ENCODE results near the gene USH1C. TPM values are rescaled to one million over a fixed set of nuclear protein-coding genes. Genes with fewer than 3 reads are reported as not detected.

Gene USH1C
- total and polyA plus RNA-seq, 4 donors = 0.09 to 1.3 (median 0.75) TPM

DNA sequence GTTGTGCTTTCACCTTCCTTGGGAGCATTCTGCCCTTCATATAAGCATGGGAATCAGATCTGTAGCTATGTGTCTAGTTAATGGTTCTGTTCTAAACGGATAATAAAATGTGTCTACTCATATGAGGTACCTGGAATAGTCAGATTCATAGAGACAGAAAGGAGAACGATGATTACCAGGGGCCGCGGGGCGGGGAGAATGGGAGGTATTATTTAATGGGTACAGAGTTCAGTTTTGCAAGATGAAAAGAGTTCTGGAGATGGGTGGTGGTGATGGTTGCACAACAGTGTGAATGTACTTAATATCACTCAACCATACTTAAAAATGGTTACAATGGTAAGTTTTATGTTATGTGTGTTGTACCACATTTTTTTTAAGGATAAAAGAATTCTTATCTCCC, 57.6 kb downstream of the USH1C start:
- DNase-seq (ENCODE audit: low spot score) = no peak
- 76% methylated on average over 5 of the region's 5 CpGs for WGBS
- TF ChIP-seq RAD21 (IDR thresholded peaks at IDR 0.05) (no peak), HNF4A (conservative IDR thresholded peaks at IDR 0.05) (no peak), EGR1 (IDR thresholded peaks at IDR 0.05; ENCODE audit: low read depth in 2 of 2) (no peak), JUND (IDR thresholded peaks at IDR 0.05) (no peak), GABPA (IDR thresholded peaks at IDR 0.05 in 1 of 2, conservative IDR thresholded peaks at IDR 0.05 in 1 of 2) (no peak)
- TF ChIP-seq, protein P1, sequence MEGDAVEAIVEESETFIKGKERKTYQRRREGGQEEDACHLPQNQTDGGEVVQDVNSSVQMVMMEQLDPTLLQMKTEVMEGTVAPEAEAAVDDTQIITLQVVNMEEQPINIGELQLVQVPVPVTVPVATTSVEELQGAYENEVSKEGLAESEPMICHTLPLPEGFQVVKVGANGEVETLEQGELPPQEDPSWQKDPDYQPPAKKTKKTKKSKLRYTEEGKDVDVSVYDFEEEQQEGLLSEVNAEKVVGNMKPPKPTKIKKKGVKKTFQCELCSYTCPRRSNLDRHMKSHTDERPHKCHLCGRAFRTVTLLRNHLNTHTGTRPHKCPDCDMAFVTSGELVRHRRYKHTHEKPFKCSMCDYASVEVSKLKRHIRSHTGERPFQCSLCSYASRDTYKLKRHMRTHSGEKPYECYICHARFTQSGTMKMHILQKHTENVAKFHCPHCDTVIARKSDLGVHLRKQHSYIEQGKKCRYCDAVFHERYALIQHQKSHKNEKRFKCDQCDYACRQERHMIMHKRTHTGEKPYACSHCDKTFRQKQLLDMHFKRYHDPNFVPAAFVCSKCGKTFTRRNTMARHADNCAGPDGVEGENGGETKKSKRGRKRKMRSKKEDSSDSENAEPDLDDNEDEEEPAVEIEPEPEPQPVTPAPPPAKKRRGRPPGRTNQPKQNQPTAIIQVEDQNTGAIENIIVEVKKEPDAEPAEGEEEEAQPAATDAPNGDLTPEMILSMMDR (IDR thresholded peaks at IDR 0.05; ENCODE audit: low read depth, low read length, missing input control) = no peak
- TF ChIP-seq, protein P2, sequence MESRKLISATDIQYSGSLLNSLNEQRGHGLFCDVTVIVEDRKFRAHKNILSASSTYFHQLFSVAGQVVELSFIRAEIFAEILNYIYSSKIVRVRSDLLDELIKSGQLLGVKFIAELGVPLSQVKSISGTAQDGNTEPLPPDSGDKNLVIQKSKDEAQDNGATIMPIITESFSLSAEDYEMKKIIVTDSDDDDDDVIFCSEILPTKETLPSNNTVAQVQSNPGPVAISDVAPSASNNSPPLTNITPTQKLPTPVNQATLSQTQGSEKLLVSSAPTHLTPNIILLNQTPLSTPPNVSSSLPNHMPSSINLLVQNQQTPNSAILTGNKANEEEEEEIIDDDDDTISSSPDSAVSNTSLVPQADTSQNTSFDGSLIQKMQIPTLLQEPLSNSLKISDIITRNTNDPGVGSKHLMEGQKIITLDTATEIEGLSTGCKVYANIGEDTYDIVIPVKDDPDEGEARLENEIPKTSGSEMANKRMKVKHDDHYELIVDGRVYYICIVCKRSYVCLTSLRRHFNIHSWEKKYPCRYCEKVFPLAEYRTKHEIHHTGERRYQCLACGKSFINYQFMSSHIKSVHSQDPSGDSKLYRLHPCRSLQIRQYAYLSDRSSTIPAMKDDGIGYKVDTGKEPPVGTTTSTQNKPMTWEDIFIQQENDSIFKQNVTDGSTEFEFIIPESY (IDR thresholded peaks at IDR 0.05) = no peak
- TF ChIP-seq, protein P3, sequence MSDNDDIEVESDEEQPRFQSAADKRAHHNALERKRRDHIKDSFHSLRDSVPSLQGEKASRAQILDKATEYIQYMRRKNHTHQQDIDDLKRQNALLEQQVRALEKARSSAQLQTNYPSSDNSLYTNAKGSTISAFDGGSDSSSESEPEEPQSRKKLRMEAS (IDR thresholded peaks at IDR 0.05) = no peak

DNA sequence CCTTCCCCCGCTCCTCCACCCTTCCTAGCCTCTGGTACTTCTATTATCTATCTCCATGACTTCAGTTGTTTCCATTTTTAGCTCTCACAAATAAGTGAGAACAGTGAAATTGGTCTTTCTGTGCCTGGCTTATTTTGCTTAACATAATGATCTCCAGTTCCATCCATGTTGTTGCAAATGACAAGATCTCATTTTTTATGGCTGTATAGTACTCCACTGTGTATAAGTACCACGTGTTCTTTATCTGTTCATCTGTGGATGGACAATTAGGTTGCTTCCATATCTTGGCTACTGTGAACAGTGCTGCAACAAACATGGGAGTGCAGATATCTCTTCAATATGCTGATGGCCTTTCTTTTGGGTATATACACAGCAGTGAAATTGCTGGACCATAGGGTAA, 60.7 kb downstream of the USH1C start:
- 69% methylated on average over 2 of the region's 2 CpGs for WGBS
- Histone ChIP-seq H3K4me3 (ENCODE audit: low read depth in 1 of 3, low read length in 3 of 3) (no peak overlapping the region), H3K9me3 (ENCODE audit: control insufficient read depth in 4 of 4, low read length in 3 of 4) (peaks cover 0 to 2% (median 0%) of the 10 kb centered on the region in 4 donors), H3K27ac (ENCODE audit: low read depth in 1 of 2, low read length in 2 of 2) (no peak overlapping the region), H3K4me1 (ENCODE audit: control insufficient read depth in 4 of 4, insufficient read depth in 4 of 4, low read length in 3 of 4) (peaks cover 0 to 2% (median 0%) of the 10 kb centered on the region in 4 donors), H3K36me3 (ENCODE audit: control insufficient read depth in 4 of 4, insufficient read depth in 3 of 4, low read depth in 1 of 4, low read length in 3 of 4) (no peaks in the 10 kb centered on the region), H3K27me3 (ENCODE audit: control insufficient read depth in 4 of 4, insufficient read depth in 4 of 4, low read length in 3 of 4) (peaks cover 0 to 2% (median under 1%) of the 10 kb centered on the region in 4 donors), H3K9ac (ENCODE audit: low read depth in 1 of 2, low read length in 2 of 2) (no peak overlapping the region)
- no peak for DNase-seq (ENCODE audit: low spot score)
- TF ChIP-seq NR2F2 (IDR thresholded peaks at IDR 0.05) (no peak), HNF4G (IDR thresholded peaks at IDR 0.05) (no peak), JUND (IDR thresholded peaks at IDR 0.05) (no peak), YY1 (IDR thresholded peaks at IDR 0.05) (no peak), RXRA (IDR thresholded peaks at IDR 0.05) (no peak), GABPA (IDR thresholded peaks at IDR 0.05 in 1 of 2, conservative IDR thresholded peaks at IDR 0.05 in 1 of 2) (no peak), RAD21 (IDR thresholded peaks at IDR 0.05) (no peak), TAF1 (conservative IDR thresholded peaks at IDR 0.05) (no peak), EGR1 (IDR thresholded peaks at IDR 0.05; ENCODE audit: low read depth in 2 of 2) (no peak), SP1 (IDR thresholded peaks at IDR 0.05) (no peak), FOXA1 (IDR thresholded peaks at IDR 0.05) (no peak), HNF4A (conservative IDR thresholded peaks at IDR 0.05) (no peak), FOXA2 (IDR thresholded peaks at IDR 0.05) (no peak)
- TF ChIP-seq, protein P3 (IDR thresholded peaks at IDR 0.05) = no peak
- TF ChIP-seq, protein P4, sequence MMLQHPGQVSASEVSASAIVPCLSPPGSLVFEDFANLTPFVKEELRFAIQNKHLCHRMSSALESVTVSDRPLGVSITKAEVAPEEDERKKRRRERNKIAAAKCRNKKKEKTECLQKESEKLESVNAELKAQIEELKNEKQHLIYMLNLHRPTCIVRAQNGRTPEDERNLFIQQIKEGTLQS (IDR thresholded peaks at IDR 0.05) = no peak
- TF ChIP-seq, protein P2 (IDR thresholded peaks at IDR 0.05) = no peak
- TF ChIP-seq, protein P1 (IDR thresholded peaks at IDR 0.05; ENCODE audit: low read depth, low read length, missing input control) = no peak
- TF ChIP-seq, protein P5, sequence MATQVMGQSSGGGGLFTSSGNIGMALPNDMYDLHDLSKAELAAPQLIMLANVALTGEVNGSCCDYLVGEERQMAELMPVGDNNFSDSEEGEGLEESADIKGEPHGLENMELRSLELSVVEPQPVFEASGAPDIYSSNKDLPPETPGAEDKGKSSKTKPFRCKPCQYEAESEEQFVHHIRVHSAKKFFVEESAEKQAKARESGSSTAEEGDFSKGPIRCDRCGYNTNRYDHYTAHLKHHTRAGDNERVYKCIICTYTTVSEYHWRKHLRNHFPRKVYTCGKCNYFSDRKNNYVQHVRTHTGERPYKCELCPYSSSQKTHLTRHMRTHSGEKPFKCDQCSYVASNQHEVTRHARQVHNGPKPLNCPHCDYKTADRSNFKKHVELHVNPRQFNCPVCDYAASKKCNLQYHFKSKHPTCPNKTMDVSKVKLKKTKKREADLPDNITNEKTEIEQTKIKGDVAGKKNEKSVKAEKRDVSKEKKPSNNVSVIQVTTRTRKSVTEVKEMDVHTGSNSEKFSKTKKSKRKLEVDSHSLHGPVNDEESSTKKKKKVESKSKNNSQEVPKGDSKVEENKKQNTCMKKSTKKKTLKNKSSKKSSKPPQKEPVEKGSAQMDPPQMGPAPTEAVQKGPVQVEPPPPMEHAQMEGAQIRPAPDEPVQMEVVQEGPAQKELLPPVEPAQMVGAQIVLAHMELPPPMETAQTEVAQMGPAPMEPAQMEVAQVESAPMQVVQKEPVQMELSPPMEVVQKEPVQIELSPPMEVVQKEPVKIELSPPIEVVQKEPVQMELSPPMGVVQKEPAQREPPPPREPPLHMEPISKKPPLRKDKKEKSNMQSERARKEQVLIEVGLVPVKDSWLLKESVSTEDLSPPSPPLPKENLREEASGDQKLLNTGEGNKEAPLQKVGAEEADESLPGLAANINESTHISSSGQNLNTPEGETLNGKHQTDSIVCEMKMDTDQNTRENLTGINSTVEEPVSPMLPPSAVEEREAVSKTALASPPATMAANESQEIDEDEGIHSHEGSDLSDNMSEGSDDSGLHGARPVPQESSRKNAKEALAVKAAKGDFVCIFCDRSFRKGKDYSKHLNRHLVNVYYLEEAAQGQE (IDR thresholded peaks at IDR 0.05) = no peak

More for the DNA sequence above, 57.6 kb downstream of the USH1C start:
- no peak overlapping the region for H3K9ac ChIP-seq (ENCODE audit: low read depth in 1 of 2, low read length in 2 of 2)
- no peak overlapping the region for H3K4me3 ChIP-seq (ENCODE audit: low read depth in 1 of 3, low read length in 3 of 3)
- no peak overlapping the region for H3K27ac ChIP-seq (ENCODE audit: low read depth in 1 of 2, low read length in 2 of 2)
- H3K27me3 ChIP-seq (ENCODE audit: control insufficient read depth in 4 of 4, insufficient read depth in 4 of 4, low read length in 3 of 4) = no peaks in the 10 kb centered on the region
- H3K36me3 ChIP-seq (ENCODE audit: control insufficient read depth in 4 of 4, insufficient read depth in 3 of 4, low read depth in 1 of 4, low read length in 3 of 4) = no peaks in the 10 kb centered on the region
- no peaks in the 10 kb centered on the region for H3K4me1 ChIP-seq (ENCODE audit: control insufficient read depth in 4 of 4, insufficient read depth in 4 of 4, low read length in 3 of 4)
- H3K9me3 ChIP-seq (ENCODE audit: control insufficient read depth in 4 of 4, low read length in 3 of 4) = peaks cover 0 to 2% (median 0%) of the 10 kb centered on the region in 4 donors
